ENCODE measurements around the gene GABRE.

GABRE gene

DNA sequence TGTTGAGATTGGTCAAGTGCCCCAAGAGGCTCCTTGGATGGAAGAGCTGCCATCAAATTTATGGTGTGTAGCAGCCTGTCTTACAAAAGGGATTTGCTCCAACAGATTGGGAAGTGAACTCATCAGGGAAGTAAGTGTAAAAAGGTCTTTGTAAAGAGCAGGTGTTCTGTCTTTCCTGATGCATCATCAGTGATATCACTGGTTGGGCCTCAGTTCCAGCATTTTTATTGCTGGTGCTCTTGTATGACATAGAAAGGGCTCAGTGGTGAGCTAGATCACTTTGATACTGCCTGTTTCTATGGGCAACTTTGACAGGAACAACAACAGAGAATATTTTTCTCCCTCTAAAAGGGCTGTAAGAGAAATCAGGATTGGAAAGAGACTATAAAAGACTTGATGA, 8.7 kb upstream of the GABRE start:
- H3K36me3 ChIP-seq (ENCODE audit: insufficient read depth, low read length): no peaks in the 10 kb centered on the region
- no peaks in the 10 kb centered on the region for H3K9me2 ChIP-seq (replicated peaks; ENCODE audit: low read depth, low read length)
- no peak overlapping the region for H3K4me2 ChIP-seq (ENCODE audit: low read depth, low read length, poor library complexity, severe bottlenecking)
- no peaks in the 10 kb centered on the region for H3K79me2 ChIP-seq (ENCODE audit: insufficient read depth, low read length)
- no peak overlapping the region for H3K9ac ChIP-seq (ENCODE audit: low read depth, low read length, poor library complexity, severe bottlenecking)
- no peaks in the 10 kb centered on the region for H3K27me3 ChIP-seq (ENCODE audit: insufficient read depth, low read length, poor library complexity, severe bottlenecking)
- TF ChIP-seq EZH2phosphoT487 (IDR thresholded peaks at IDR 0.05; ENCODE audit: borderline replicate concordance): no peak
- TF ChIP-seq, protein P1, sequence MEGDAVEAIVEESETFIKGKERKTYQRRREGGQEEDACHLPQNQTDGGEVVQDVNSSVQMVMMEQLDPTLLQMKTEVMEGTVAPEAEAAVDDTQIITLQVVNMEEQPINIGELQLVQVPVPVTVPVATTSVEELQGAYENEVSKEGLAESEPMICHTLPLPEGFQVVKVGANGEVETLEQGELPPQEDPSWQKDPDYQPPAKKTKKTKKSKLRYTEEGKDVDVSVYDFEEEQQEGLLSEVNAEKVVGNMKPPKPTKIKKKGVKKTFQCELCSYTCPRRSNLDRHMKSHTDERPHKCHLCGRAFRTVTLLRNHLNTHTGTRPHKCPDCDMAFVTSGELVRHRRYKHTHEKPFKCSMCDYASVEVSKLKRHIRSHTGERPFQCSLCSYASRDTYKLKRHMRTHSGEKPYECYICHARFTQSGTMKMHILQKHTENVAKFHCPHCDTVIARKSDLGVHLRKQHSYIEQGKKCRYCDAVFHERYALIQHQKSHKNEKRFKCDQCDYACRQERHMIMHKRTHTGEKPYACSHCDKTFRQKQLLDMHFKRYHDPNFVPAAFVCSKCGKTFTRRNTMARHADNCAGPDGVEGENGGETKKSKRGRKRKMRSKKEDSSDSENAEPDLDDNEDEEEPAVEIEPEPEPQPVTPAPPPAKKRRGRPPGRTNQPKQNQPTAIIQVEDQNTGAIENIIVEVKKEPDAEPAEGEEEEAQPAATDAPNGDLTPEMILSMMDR (conservative IDR thresholded peaks at IDR 0.05; ENCODE audit: low read length): no peak
- no peaks in the 10 kb centered on the region for H4K20me1 ChIP-seq (ENCODE audit: insufficient read depth, low read length, poor library complexity, severe bottlenecking)
- H3K4me3 ChIP-seq (ENCODE audit: low read length, poor library complexity, severe bottlenecking): no peak overlapping the region
- no peak overlapping the region for H2AFZ ChIP-seq (ENCODE audit: low read length)
- no peaks in the 10 kb centered on the region for H3K9me3 ChIP-seq (ENCODE audit: insufficient read depth, low read depth, low read length)
- no peaks in the 10 kb centered on the region for H3K4me1 ChIP-seq (ENCODE audit: insufficient read depth, low read length, poor library complexity, severe bottlenecking)
- H3F3A ChIP-seq (ENCODE audit: low read depth): no peaks in the 10 kb centered on the region

DNA sequence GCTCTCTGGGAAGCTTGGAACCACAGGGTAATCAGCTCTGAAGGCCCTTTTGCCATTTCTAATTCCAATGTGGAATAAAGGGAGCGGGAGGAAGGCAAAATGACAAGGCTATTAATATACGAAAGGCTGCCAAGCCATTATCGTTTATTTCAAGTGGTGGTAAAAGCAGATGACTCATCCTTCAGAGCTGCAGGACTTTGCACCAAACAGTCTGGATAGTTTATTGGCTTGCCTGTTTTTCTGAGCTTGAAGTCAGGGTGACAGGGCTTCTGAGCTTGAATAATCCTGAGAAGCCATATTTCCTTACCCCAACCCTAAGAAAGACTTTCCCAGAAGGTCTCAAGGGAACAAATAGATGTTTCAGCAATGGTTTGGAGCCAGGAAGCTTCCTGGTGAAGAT, 7.7 kb upstream of the GABRE start:
- TF ChIP-seq, protein P1 (conservative IDR thresholded peaks at IDR 0.05; ENCODE audit: low read length): no peak
- TF ChIP-seq EZH2phosphoT487 (IDR thresholded peaks at IDR 0.05; ENCODE audit: borderline replicate concordance): no peak
- H3K4me2 ChIP-seq (ENCODE audit: low read depth, low read length, poor library complexity, severe bottlenecking): no peak overlapping the region
- no peaks in the 10 kb centered on the region for H3K79me2 ChIP-seq (ENCODE audit: insufficient read depth, low read length)
- no peaks in the 10 kb centered on the region for H3K9me2 ChIP-seq (replicated peaks; ENCODE audit: low read depth, low read length)
- no peak overlapping the region for H3K9ac ChIP-seq (ENCODE audit: low read depth, low read length, poor library complexity, severe bottlenecking)
- H2AFZ ChIP-seq (ENCODE audit: low read length): no peak overlapping the region
- no peaks in the 10 kb centered on the region for H3K4me1 ChIP-seq (ENCODE audit: insufficient read depth, low read length, poor library complexity, severe bottlenecking)
- H4K20me1 ChIP-seq (ENCODE audit: insufficient read depth, low read length, poor library complexity, severe bottlenecking): no peaks in the 10 kb centered on the region
- H3K9me3 ChIP-seq (ENCODE audit: insufficient read depth, low read depth, low read length): no peaks in the 10 kb centered on the region
- H3F3A ChIP-seq (ENCODE audit: low read depth): no peaks in the 10 kb centered on the region
- no peaks in the 10 kb centered on the region for H3K27me3 ChIP-seq (ENCODE audit: insufficient read depth, low read length, poor library complexity, severe bottlenecking)
- no peak overlapping the region for H3K4me3 ChIP-seq (ENCODE audit: low read length, poor library complexity, severe bottlenecking)
- H3K36me3 ChIP-seq (ENCODE audit: insufficient read depth, low read length): no peaks in the 10 kb centered on the region

DNA sequence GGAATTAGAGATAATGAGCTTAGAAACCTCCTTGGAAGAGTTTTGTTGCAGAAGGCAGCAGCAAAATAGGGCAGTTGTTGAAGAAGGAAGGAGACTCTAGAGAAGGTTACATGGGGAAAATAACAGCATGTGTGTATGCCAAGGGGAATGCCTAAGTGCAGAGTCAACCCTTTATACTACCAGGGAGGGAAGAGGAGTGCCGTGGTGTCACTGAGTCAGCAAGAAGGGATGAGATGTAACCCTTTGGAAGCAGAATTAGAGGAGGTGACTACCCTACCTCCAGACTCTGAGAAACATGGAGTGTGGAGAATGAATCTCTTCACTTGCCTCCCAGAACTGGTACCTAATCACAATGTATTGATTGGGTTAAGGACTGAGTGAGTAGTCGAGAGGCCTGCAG, 6.7 kb upstream of the GABRE start:
- Histone ChIP-seq H4K20me1 (ENCODE audit: insufficient read depth, low read length, poor library complexity, severe bottlenecking) (no peaks in the 10 kb centered on the region), H3K4me2 (ENCODE audit: low read depth, low read length, poor library complexity, severe bottlenecking) (no peak overlapping the region), H3K9ac (ENCODE audit: low read depth, low read length, poor library complexity, severe bottlenecking) (no peak overlapping the region), H3K9me3 (ENCODE audit: insufficient read depth, low read depth, low read length) (no peaks in the 10 kb centered on the region), H3F3A (ENCODE audit: low read depth) (no peaks in the 10 kb centered on the region), H3K27me3 (ENCODE audit: insufficient read depth, low read length, poor library complexity, severe bottlenecking) (no peaks in the 10 kb centered on the region), H3K9me2 (replicated peaks; ENCODE audit: low read depth, low read length) (no peaks in the 10 kb centered on the region), H3K36me3 (ENCODE audit: insufficient read depth, low read length) (no peaks in the 10 kb centered on the region), H2AFZ (ENCODE audit: low read length) (no peak overlapping the region), H3K4me1 (ENCODE audit: insufficient read depth, low read length, poor library complexity, severe bottlenecking) (no peaks in the 10 kb centered on the region), H3K79me2 (ENCODE audit: insufficient read depth, low read length) (no peaks in the 10 kb centered on the region), H3K4me3 (ENCODE audit: low read length, poor library complexity, severe bottlenecking) (no peak overlapping the region)
- TF ChIP-seq, protein P1 (conservative IDR thresholded peaks at IDR 0.05; ENCODE audit: low read length): no peak
- no peak for TF ChIP-seq EZH2phosphoT487 (IDR thresholded peaks at IDR 0.05; ENCODE audit: borderline replicate concordance)
